Activated T-cell treated with anti-CD3 and anti-CD28 coated beads, Interleukin-2, amount 50 U/mL, for 72 hours (primary cell): ENCODE results near the gene ENTR1. TPM values are rescaled to one million over a fixed set of nuclear protein-coding genes. Genes with fewer than 3 reads are reported as not detected.
"Not testable (repeated sequence)": the region's sequence is repeated elsewhere in the genome, so short reads cannot be mapped to it uniquely, and the experiment has no call there.

Experiments used
- ATAC-seq, 2 donors: fragments of 150-1000 bp; cut with Tn5 transposase; replicated peaks in 1 of 2; 2 replicates each; pipeline ENCODE4 v1.10.0; 2021; ENCODE audit warnings: moderate library complexity in 2 of 2, mild to moderate bottlenecking in 1 of 2
- DNase-seq, 2 donors: peaks; one replicate each; pipeline ENCODE4 v3.0.0; 2021 to 2022; ENCODE audit warnings: mixed read lengths in 1 of 2
- H3K27ac Mint-ChIP-seq: one replicate; pipeline ENCODE4 v1.8.0; 2022; ENCODE audit warnings: mild to moderate bottlenecking, moderate library complexity, mixed read lengths
- H3K27me3 Mint-ChIP-seq: one replicate; pipeline ENCODE4 v1.8.0; 2022; ENCODE audit warnings: low read depth, mixed read lengths
- H3K36me3 Mint-ChIP-seq, 2 donors: one replicate each; pipeline ENCODE4 v1.8.0; 2022; ENCODE audit warnings: mixed read lengths in 2 of 2, mild to moderate bottlenecking in 1 of 2; ENCODE audit not compliant: insufficient read depth in 2 of 2
- H3K4me1 Mint-ChIP-seq: one replicate; pipeline ENCODE4 v1.8.0; 2022; ENCODE audit warnings: low read depth, mixed read lengths
- H3K4me3 Mint-ChIP-seq, 2 donors: one replicate each; pipeline ENCODE4 v1.8.0; 2022; ENCODE audit warnings: mild to moderate bottlenecking in 2 of 2, mixed read lengths in 2 of 2, moderate library complexity in 2 of 2
- H3K9me3 Mint-ChIP-seq, 2 donors: one replicate each; pipeline ENCODE4 v1.8.0; 2022; ENCODE audit warnings: mixed read lengths in 2 of 2
- total RNA-seq, 2 donors: library from RNA; stranded (reverse); gene quantifications; one replicate each; pipeline ENCODE4 v1.2.3, GENCODE V29; 2022

The ENTR1 gene
- total RNA-seq, 2 donors from 2014 or later: 47.2 to 70.6 TPM

GRCh38 chr9:136423432-136424146 is 13.2 kb upstream of the ENTR1 start:
- no peak for ATAC-seq
- no peaks in the 10 kb centered on the region for H3K27me3 Mint-ChIP-seq
- peaks cover 1 to 5% of the 10 kb centered on the region in 2 donors for H3K36me3 Mint-ChIP-seq
- no peak overlapping the region for H3K4me3 Mint-ChIP-seq
- no peak overlapping the region for H3K27ac Mint-ChIP-seq
- DNase-seq: no peak
- H3K4me1 Mint-ChIP-seq: peaks cover 14% of the 10 kb centered on the region
- no peaks in the 10 kb centered on the region for H3K9me3 Mint-ChIP-seq

- Mint-ChIP-seq H3K27ac (no peak overlapping the region), H3K4me1 (peaks cover 14% of the 10 kb centered on the region), H3K36me3 (peaks cover 1 to 5% of the 10 kb centered on the region in 2 donors), H3K4me3 (no peak overlapping the region), H3K27me3 (no peaks in the 10 kb centered on the region), H3K9me3 (no peaks in the 10 kb centered on the region)
- ATAC-seq (no peak), DNase-seq (no peak)
Measured at GRCh38 chr9:136422876-136423275, 12.5 kb upstream of the ENTR1 start.

GRCh38 chr9:136421791-136422190 is 11.4 kb upstream of the ENTR1 start:
- ATAC-seq (no peak), DNase-seq (no peak)
- Mint-ChIP-seq H3K27me3 (no peaks in the 10 kb centered on the region), H3K36me3 (peaks cover 1 to 11% of the 10 kb centered on the region in 2 donors), H3K27ac (no peak overlapping the region), H3K9me3 (no peaks in the 10 kb centered on the region), H3K4me3 (no peak overlapping the region), H3K4me1 (peaks cover 14% of the 10 kb centered on the region)

GRCh38 chr9:136419092-136419420 is 8.6 kb upstream of the ENTR1 start:
- Mint-ChIP-seq H3K4me1 (no peaks in the 10 kb centered on the region), H3K27me3 (no peaks in the 10 kb centered on the region), H3K36me3 (peaks cover 0 to 11% of the 10 kb centered on the region in 2 donors), H3K4me3 (no peak overlapping the region), H3K27ac (no peak overlapping the region), H3K9me3 (no peaks in the 10 kb centered on the region)
- DNase-seq: no peak
- ATAC-seq: no peak

GRCh38 chr9:136418182-136419091 is 8.0 kb upstream of the ENTR1 start:
- H3K4me3 Mint-ChIP-seq: no peak overlapping the region
- no peaks in the 10 kb centered on the region for H3K27me3 Mint-ChIP-seq
- no peak overlapping the region for H3K27ac Mint-ChIP-seq
- H3K36me3 Mint-ChIP-seq: peaks cover 0 to 14% of the 10 kb centered on the region in 2 donors
- H3K4me1 Mint-ChIP-seq: peaks cover 5% of the 10 kb centered on the region
- DNase-seq: no peak
- ATAC-seq: no peak
- no peaks in the 10 kb centered on the region for H3K9me3 Mint-ChIP-seq

- DNase-seq (no peak), ATAC-seq (no peak)
- H3K27ac Mint-ChIP-seq: no peak overlapping the region
- H3K9me3 Mint-ChIP-seq: no peaks in the 10 kb centered on the region
- H3K4me1 Mint-ChIP-seq: peaks cover 19% of the 10 kb centered on the region
- H3K4me3 Mint-ChIP-seq: no peak overlapping the region
- no peaks in the 10 kb centered on the region for H3K27me3 Mint-ChIP-seq
- H3K36me3 Mint-ChIP-seq: peaks cover 0 to 16% of the 10 kb centered on the region in 2 donors
Measured at GRCh38 chr9:136416914-136417313, 6.5 kb upstream of the ENTR1 start.

GRCh38 chr9:136416427-136416826 is 6.0 kb upstream of the ENTR1 start:
- peaks cover under 1 to 16% of the 10 kb centered on the region in 2 donors for H3K36me3 Mint-ChIP-seq
- H3K27ac Mint-ChIP-seq: no peak overlapping the region
- DNase-seq (no peak), ATAC-seq (no peak)
- H3K27me3 Mint-ChIP-seq: no peaks in the 10 kb centered on the region
- H3K4me3 Mint-ChIP-seq: no peak overlapping the region
- H3K9me3 Mint-ChIP-seq: no peaks in the 10 kb centered on the region
- peaks cover 23% of the 10 kb centered on the region for H3K4me1 Mint-ChIP-seq

GRCh38 chr9:136412962-136413361 is 2.5 kb upstream of the ENTR1 start:
- Mint-ChIP-seq H3K27me3 (no peaks in the 10 kb centered on the region), H3K4me1 (peaks cover 50% of the 10 kb centered on the region), H3K4me3 (no peak overlapping the region), H3K27ac (no peak overlapping the region), H3K9me3 (no peaks in the 10 kb centered on the region), H3K36me3 (peaks cover 2 to 20% of the 10 kb centered on the region in 2 donors)
- ATAC-seq (no peak), DNase-seq (no peak)

GRCh38 chr9:136411378-136411777 is 964 bp upstream of the ENTR1 start:
- no peak for ATAC-seq
- Mint-ChIP-seq H3K9me3 (no peaks in the 10 kb centered on the region), H3K4me1 (peaks cover 59% of the 10 kb centered on the region), H3K27me3 (no peaks in the 10 kb centered on the region), H3K27ac (peak overlapping the region; percentile 83), H3K4me3 (peak overlapping the region; percentile 94 to 96), H3K36me3 (peaks cover 5 to 22% of the 10 kb centered on the region in 2 donors)
- DNase-seq: no peak

GRCh38 chr9:136409557-136410455 is 608 bp downstream of the ENTR1 start:
- Mint-ChIP-seq H3K4me3 (peak overlapping the region; percentile 91 to 94), H3K36me3 (peaks cover 5 to 25% of the 10 kb centered on the region in 2 donors), H3K9me3 (no peaks in the 10 kb centered on the region), H3K27ac (peak overlapping the region; percentile 82), H3K27me3 (no peaks in the 10 kb centered on the region), H3K4me1 (peaks cover 72% of the 10 kb centered on the region)
- DNase-seq (peak; percentile 46 to 48), ATAC-seq (peak; percentile 27 to 43)

- peaks cover 80% of the 10 kb centered on the region for H3K4me1 Mint-ChIP-seq
- ATAC-seq (no peak), DNase-seq (peak; percentile 25 to 37)
- H3K36me3 Mint-ChIP-seq: peaks cover 5 to 21% of the 10 kb centered on the region in 2 donors
- H3K4me3 Mint-ChIP-seq: peak overlapping the region; percentile 41 to 91
- H3K27ac Mint-ChIP-seq: no peak overlapping the region
- no peaks in the 10 kb centered on the region for H3K27me3 Mint-ChIP-seq
- H3K9me3 Mint-ChIP-seq: no peaks in the 10 kb centered on the region
Measured at GRCh38 chr9:136407911-136408310, 2.5 kb downstream of the ENTR1 start.

GRCh38 chr9:136407061-136407460 is 3.4 kb downstream of the ENTR1 start:
- Mint-ChIP-seq H3K4me1 (peaks cover 76% of the 10 kb centered on the region), H3K4me3 (peak overlapping the region in 1 of 2 donors; percentile 7), H3K36me3 (peaks cover 7 to 22% of the 10 kb centered on the region in 2 donors)
- not testable (repeated sequence) for H3K27ac Mint-ChIP-seq, H3K9me3 Mint-ChIP-seq, ATAC-seq, DNase-seq, H3K27me3 Mint-ChIP-seq
